GM18873 (cell line): ENCODE data around the gene TESK2.

Experiments
- ATAC-seq: cut with Tn5 transposase; IDR thresholded peaks from one replicate; pipeline ENCODE4 v1.9.1; 2021; ENCODE audit warnings: mild to moderate bottlenecking, moderate library complexity, moderate number of reproducible peaks; ENCODE audit not compliant: unreplicated experiment, low FRiP score

TESK2 gene

GRCh38 chr1:45429561-45430159, 61.3 kb downstream of the TESK2 start:
- no peak for ATAC-seq

DNA sequence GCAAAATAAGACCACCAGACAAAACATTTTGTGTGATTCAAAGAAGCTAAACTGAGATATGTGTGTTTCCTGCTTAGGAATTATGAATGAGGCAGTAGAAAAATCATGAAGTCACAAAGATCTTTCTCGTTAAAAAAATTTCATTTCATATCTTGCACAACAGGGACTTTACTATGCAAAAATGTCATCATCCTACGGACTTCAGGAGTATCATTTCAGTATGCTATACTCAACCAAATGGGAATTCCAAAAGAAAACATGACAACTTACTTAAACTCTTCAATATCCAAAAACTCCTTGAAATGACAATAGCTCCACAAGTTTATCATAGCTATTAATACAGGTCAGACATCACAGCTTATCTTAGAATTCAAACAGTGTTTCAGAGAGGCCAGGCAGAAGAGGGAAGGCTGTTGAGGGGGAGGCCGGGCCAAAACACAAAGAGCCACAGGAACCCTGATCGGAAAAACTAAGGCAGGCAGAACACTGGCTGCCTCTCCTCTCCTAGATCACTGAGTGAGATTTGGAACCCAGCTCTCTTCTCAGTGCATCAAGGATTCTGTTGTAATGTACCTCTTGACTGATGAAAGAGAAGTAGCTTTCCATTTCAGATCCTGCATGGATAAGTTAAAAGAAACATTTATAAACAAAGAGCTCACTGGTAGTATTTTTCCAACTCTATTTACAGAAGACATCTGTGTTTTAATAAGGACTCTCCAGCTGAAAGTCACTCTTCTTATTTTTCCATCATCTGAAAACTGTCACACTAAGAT, 66.9 kb downstream of the TESK2 start:
- ATAC-seq = no peak

- ATAC-seq = no peak
Measured at GRCh38 chr1:45421935-45422334, 69.0 kb downstream of the TESK2 start.

GRCh38 chr1:45414746-45415145, 76.2 kb downstream of the TESK2 start:
- no peak for ATAC-seq

- ATAC-seq = no peak
Measured at GRCh38 chr1:45412899-45413298, 78.1 kb downstream of the TESK2 start.

DNA sequence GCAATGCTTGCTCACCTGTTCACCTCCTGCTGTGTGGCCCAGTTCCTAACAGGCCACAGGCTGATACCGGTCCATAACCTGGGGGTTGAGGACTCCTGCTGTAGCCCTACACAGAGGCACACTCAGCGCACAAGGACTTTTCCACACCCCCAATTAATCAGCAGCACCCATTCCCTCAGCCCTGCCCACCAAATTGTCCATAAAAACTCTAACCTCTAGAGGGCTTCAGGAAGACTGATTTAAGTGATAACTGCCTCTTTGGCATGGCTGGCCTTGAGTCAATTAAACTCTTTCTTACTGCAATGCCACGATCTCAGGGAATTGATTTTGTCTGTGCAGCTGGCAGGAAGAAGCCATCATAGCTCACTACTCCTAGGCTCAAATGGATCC, 79.5 kb downstream of the TESK2 start:
- no peak for ATAC-seq

DNA sequence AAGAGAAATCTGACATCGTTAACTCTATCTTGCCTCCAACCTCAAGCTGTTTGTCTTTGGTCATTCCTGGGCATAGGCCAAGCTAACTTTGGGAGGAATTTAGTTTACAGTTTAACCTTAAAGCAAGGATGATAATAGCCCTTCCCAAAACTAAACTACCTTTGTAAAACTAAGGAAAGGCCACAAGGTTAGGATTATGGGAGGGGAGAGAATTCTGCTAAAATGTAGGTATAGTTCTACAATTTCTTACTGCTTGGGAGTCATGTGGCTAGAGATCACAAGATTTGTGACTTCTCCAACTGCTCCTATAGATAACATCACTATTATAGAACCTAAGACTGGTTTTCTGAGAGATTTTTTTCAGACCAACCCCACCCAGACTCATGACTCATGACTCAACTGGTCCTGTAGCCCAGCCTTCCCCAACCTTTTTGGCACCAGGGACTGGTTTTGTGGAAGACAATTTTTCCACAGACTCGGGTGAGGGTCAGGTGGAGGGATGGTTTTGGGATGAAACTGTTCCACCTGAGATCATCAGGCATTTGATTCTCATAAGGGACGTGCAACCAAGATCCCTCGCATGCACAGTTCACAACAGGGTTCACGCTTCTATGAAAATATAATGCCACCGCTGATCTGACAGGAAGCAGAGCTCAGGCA, 80.0 kb downstream of the TESK2 start:
- ATAC-seq = no peak

DNA sequence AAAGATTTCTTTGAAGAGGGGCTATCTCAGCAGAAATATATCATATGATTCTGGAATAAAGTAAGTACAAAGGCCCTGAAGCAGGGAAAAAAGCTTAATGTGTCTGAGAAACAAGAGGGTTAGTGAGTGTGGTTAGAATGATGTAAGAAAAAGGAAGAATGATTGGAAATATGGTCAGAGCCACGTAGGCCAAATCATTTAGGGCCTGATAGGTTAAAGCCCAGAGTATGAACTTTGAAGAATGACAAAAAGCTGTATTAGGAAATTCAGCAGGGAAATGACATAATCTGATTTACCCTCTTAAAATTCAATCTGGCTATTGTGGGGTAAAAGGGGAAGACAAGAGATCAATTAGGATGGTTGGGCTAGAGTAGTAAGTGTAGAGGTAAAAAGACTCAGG, 81.7 kb downstream of the TESK2 start:
- no peak for ATAC-seq

DNA sequence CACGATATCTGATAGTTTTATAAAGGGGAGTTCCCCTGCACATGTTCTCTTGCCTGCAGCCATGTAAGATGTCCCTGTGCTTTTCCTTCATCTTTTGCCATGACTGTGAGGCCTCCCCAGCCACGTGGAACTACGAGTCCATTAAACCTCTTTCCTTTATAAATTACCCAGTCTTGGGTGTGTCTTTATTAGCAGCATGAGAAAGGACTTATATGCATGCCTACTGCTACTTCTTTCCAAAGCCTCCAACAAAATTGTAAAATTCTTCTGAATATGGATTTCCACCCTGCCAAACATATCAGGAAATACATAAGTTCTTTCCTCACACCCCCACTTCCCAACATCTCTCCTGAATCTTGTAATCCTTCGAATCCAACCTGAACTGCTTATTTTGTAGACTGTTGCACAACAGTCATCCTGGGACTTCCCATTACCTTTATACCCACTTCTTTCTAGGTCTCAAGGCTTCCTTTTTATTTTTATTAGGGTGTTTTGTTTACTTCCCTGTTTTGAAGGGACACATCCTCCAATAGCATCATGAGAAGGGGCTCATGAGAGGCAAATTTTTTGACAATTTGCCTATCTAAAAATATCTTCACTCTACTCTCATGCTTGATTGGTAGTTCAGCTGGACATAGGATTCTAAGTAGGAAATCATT, 83.2 kb downstream of the TESK2 start:
- no peak for ATAC-seq

GRCh38 chr1:45405636-45406035, 85.3 kb downstream of the TESK2 start:
- no peak for ATAC-seq

- ATAC-seq = no peak
Measured at GRCh38 chr1:45403718-45404117, 87.2 kb downstream of the TESK2 start.

- no peak for ATAC-seq
Measured at GRCh38 chr1:45403298-45403697, 87.7 kb downstream of the TESK2 start.

DNA sequence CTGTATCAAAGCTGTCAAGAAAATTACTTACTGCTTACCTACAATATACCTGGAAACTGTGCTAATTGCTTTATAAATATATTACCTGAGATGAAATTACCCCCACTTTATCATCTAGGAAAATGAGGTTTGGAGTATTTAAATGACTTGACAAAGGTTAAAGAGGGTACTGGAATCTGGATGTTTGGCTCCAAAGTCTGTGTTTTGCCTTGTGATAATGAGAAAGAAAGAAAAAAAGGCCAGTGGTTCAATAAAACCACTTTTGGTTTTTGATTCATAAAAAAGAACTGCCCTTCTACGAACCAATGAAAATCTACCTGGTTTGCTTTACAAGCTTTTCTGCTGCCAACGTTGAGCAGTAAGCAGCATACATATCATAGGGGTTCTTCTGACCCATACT, 89.4 kb downstream of the TESK2 start:
- ATAC-seq = no peak

- ATAC-seq = no peak
Measured at GRCh38 chr1:45400049-45400448, 90.9 kb downstream of the TESK2 start.

- no peak for ATAC-seq
Measured at GRCh38 chr1:45397285-45397684, 93.7 kb downstream of the TESK2 start.

DNA sequence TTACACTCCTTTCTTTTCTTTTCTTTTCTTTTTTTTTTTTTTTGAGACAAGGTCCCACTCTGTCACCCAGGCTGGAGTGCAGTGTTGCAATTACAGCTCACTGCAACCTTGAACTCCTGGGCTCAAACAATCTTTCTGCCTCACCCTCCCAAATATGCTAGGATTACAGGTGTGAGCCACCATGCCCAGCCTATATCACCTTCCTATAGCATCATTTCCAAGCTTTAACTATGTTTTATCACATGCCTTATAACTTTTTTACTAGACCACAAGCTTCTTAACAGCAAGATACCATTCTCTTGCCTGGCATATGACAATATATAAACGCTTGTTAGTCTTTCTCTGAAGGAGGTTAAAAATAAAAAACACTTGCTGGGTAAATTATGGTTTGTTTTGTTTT, 95.4 kb downstream of the TESK2 start:
- no peak for ATAC-seq

- no peak for ATAC-seq
Measured at GRCh38 chr1:45395051-45395450, 95.9 kb downstream of the TESK2 start.

GRCh38 chr1:45394342-45394741, 96.6 kb downstream of the TESK2 start:
- peak; percentile 69 for ATAC-seq

DNA sequence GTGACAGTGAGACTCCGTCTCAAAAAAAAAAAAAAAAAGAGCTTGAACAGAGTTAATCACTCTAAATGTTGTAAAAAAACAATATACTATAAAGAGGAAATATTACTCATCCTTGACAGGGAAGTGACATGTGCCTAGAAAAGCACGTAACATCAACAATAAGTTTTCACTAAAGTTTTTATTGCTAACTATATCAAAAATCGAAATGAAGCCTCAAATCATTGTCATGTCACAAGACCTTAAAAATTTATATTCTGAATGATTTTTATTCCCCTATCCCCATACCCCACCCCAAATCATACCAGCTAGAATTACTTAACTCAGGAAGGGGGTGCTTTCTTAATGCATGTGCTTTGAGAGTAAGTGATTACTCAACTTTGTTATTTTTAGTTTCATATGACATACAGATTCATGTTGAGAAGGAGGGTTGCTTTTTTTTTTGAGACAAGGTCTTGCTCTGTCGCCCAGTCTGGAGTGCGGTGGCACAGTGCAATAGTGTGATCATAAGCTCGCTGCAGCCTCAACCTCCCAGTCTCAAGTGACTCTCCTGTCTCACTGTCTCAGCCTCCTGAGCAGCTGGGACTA, 97.2 kb downstream of the TESK2 start:
- peak; percentile 37 for ATAC-seq

GRCh38 chr1:45386219-45386618, 104.7 kb downstream of the TESK2 start:
- ATAC-seq = no peak

- ATAC-seq = no peak
Measured at GRCh38 chr1:45385302-45385701, 105.7 kb downstream of the TESK2 start.
